Epidermal melanocyte (primary cell): ENCODE measurements around the gene CLIP1.
A peak's percentile ranks its signal among the peaks of the same experiment; 100 is the strongest.
"Not testable (repeated sequence)": the region's sequence is repeated elsewhere in the genome, so short reads cannot be mapped to it uniquely, and the experiment has no call there.

Experiments
- DNase-seq: peaks from one replicate; pipeline ENCODE4 v3.0.0; 2011; ENCODE audit warnings: low spot score; ENCODE audit not compliant: insufficient read length

CLIP1 gene

DNA sequence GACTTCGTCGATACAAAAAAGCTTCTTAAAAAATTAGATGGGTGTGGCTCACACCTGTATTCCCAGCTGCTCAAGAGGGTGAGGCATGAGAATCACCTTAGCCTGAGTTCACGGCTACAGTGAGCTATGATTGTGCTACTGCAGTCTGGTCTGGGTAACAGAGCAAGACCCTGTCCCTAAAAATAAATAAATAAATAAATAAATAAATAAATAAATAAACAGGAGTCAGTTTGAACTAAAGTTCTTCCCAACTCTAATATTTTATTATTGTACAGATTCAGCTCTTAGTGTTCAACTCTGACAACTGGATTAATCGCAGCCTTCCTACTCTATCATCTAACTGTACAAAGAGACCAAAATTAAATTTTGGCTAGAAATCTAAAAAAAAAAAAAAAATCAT is 12.7 kb upstream of the CLIP1 start:
- no peak for DNase-seq

DNA sequence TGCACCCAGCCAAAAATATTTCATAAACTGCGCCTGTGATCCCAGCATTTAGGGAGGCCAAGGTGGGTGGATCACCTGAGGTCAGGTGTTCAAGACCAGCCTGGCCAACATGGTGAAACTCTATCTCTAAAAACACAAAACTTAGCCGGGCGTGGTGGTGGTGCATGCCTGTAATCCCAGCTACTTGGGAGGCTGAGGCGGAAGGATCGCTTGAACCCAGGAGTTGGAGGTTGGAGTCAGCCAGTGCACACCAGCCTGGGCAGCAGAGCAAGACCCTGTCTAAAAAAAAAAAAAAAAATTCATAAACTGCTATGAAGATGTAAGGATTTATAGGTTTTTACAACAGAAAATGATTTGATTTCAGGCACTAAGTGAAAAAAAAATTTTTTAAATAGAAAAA is 6.6 kb upstream of the CLIP1 start:
- DNase-seq = not testable (repeated sequence)

DNA sequence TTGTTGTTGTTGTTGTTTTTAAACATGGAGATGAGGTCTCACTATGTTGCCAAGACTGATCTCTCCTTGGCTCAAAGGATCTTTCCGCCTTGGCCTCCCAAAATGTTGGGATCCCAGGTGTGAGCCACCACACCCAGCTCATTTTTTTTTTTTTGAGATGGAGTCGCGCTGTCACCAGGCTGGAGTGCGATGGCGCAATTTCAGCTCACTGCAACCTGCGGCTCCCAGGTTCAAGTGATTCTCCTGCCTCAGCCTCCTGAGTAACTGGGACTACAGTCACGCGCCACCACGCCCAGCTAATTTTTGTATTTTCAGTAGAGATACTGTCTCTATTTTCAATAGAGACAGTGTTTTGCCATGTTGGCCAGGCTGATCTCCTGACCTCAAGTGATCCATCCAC is 4.9 kb upstream of the CLIP1 start:
- DNase-seq = no peak

DNA sequence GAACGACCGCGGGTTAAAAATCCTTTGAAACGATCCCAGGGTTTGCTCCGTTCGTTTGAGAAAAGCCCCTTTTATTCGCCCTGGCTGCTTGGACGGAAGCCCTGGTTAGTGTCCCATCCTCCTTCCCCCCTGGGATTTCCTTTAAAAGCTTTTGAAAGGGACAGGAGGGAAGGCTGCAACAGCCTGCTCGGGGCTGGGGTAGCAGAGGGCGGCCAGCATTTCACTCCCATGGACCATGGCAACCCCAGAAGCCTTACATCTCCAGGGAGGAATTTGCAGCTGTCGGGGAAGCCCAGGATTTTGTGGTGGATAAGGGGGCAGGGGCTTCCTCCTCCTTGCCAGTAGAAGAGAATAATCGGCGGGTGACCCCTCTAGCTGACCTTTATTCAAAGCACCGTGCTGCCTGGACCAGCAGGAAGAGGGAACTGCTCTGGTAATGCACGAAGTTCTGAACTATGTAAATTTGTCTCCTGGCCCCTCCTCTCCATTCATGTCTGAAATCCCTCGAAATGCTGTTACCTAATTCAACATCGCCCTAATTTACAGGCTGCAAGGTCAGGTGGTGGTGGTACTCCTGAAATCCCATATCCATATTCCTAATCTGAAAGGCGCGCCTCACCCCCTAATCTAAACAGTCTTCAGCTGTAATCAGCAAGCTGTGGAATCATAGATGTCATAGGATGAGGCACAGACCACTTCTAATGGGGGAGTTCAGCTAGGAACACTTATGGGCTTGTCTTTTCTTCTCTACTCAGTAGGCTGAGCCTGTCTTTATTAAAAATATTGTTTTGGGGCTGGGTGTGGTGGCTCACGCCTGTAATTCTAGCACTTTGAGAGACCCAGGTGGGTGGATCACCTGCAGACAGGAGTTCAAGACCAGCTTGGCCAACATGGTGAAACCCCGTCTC is 1.0 kb upstream of the CLIP1 start:
- DNase-seq = no peak

DNA sequence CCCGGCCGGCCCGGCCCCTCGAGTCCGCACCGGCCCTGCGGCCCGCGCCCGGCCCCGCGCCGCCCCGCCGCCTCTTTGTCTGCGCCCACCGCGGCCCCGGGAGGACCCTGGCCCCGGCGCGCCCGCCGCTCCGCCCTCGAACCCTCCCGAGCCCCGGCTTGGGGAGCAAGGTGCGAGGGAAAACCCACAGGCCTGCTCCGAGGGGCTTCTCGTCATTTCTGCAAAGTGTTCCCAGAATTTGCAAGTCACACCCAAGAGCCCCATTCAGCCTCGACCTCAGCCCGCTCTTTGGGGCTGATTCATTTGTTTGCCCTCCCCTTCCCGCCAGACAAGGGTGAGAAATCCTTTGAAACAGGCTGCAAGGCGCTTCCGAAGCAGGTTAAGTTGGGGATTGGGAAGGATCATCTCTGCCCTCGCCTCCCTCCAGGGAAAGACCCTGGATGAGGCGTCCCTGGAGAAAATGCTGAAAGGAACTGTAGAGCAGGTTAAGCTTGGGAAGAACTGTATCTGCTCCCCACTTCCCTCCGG is 325 bp upstream of the CLIP1 start:
- DNase-seq = no peak

DNA sequence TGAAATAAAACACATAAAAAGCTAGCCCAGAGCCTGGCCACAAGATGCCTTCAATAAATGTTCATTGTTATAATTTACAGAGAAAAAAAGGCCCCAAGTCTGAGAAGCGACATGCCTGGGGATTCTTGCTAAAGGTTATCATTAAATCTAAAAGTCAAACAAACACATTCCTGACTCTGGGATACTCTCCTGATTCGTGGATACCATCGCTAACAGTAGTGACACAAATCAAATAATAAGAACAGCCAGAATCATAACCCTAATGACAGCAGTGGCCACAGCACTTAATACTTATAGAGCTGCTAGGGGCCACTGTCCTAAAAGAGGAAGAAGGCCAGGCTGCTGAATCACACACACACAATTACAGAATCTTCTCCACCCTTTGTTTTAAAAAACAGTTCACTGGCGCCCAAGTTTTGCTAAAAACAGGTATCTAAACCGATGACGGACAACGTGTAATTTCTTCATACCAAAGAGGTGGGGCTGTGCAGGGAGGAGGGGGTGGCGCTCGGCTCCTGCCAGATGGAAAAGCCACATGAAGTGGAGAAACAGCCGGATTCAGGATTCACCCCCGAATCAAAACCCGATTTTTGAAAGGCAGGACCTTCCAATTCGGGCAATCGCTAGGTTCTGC is 1.2 kb downstream of the CLIP1 start:
- no peak for DNase-seq

DNA sequence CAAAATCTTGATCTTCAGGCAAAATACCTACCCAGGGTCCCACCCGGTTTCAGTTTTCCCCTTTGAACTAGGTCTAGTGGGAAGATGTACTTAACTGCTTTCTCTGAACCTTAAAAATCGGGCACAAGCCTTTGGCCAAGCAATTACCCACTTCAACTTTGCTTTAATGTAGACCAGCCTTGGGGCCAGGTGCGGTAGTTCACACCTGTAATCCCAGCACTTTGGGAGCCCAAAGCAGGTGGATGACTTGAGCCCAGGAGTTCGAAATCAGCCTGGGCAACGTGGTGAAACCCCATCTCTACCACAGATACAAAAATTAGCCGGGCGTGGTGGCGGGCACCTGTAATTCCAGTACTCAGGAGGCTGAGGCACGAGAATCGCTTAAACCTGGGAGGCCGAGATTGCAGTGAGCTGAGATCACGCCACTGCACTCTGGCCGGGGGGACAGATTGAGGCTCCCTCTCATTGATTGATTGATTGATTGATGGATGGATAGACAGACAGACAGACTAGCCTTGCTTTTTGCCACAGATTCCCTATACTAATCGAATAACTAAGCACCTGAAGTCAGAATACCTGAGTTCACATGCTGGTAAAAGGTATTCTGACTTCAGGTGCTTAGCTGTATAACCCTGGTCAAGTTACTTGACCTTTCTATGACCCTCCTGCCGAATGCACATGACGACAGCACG is 1.9 kb downstream of the CLIP1 start:
- DNase-seq = no peak

DNA sequence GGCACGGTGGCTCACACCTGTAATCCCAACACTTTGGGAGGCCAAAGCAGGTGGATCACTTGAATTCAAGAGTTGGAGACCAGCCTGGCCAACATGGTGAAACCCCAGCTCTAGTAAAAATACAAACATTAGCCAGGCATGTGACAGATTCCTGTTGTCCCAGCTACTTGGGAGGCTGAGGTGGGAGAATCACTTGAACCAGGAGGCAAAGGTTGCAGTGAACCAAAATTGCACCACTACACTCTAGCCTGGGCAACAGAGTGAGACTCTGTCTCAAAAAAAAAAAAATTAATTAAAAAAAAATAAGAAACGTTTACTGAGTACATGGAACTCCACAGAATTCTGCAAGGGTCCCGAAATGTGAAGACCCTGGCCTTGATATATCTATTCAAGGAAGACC is 3.4 kb downstream of the CLIP1 start:
- DNase-seq = not testable (repeated sequence)

DNA sequence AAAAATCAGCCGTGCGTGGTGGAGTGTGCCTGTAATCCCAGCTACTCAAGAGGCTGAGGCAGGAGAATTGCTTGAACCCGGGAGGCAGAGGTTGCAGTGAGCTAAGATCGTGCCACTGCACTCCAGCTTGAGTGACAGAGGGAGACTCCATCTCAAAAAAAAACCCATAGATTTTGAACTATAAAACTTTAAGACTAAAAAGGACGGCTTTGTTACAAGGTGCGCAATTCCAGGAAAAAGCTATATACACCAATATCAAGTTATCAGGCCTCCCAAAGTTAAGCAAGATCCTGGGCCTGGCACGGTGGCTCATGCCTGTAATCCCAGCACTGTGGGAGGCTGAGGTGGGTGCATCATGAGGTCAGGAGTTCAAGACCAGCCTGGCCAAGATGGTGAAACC is 6.8 kb downstream of the CLIP1 start:
- not testable (repeated sequence) for DNase-seq

DNA sequence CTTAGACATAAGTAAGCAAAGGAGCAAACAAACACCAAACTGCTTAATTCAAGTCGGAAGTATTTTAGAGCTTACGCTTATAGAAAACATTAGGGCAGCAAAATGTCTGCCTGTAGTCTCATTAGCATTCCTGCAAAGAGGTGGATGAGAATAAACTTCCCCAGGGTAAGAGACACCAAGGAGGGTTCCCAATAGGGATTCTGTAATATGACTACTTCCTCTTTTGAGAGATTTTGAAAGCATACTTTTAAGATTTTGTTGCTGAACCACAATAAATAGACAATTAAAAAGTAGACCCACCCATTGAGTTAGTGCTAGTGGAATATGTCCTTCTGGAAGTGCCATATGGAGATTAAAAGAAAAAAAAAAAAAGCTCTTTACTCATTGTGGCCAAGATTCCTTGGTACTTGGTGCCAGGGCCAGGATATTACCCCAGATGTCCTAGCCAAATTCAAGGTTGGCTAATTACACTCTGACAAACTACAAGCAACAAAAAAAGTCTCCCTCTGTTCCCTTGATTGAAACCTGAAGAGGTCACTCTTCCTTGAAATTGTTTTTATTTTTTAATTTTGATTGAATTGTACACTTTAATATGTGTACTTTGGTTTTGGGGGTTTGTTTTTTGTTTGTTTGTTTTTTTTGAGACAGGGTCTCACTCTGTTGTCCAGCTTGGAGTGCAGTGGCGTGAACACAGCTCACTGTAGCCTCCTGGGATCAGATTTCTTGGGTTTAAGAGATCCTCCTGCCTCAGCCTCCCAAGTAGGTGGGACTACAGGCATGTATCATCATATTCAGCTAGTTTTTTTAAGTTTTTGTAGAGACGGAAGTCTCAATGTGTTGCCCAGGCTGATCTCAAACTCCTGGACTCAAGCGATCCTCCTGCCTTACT is 8.7 kb downstream of the CLIP1 start:
- no peak for DNase-seq

DNA sequence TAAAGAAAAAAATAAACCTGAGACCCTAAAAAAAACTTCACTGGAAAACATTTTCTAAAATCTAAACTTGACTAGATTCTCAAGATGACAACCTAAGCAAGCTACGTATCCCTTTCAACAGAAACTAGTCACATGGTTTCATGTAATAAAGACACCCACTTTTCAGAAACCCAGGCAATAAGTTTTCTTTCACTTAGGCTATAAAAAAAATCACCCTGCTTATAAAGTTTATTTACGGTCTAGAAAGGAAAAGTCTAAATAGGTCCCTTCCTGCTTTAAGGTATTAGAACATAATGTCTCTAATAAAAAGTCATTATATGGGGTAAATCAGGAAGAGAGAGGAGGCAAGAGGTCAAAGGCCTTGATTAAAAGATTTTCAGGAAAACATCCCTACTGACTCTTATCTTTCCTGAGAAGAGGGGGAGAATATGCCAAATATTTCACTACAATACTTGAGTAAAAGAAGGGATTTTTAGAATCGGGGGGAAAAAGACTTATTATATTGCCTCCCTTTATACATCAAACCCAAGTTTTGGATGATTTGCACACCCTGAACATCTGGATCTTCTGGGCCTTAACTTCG is 9.5 kb downstream of the CLIP1 start:
- no peak for DNase-seq

DNA sequence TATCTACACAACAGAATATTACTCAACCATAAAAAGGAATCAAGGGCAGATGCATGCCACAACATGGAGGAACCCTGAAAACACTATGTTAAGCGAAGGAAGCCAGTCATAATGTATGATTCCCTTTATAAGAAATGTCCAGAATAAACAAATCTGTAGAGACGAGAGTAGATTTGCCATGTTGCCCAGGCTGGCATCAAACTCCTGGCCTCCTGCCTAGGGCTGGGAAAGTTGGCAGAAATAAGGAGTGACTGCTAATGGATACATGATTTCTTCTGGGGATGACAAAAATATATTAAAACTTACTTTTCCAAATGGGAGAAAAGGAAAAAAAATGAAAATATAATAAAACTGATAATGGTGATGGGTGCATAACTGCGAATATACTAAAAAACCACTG is 10.9 kb downstream of the CLIP1 start:
- DNase-seq = no peak

DNA sequence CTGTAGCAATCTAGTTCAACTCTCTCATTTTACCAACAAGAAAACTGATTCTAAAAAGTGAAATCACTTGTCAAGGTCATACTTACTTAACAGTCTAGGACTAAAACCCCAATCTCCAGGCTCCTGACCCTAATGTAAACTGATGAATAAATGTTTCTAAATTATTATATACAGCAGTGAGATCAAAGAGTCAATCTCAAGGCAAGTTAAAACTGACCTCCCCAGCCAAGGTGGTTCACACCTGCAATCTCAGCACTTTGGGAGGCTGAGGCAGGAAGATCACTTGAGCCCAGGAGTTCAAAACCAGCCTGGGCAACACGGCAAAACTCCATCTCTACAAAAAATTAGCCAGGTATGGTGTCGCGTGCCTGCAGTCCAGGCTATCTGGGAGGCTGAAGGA is 15.3 kb downstream of the CLIP1 start:
- no peak for DNase-seq

DNA sequence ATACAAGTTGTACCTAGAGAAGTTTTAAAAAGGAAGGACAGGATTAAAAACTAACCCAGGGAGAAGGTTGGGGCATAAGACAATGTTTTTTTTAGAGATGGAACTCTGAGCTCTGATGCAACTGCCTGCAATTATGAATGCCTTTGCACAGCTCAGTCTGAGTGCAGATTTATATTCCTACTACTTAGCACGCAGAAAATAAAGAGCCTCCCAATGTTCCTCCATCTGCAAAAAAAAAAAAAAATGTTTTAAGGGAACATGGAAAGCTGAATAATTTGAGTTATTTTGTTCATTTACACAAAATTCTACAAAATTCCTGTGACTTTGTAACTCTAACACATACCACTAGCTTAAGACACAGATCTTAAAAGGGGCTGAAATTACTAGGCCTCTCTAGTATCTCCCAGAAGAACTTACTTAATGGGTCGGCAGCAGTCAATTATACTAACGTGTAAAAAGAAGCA is 15.7 kb downstream of the CLIP1 start:
- DNase-seq = peak; percentile 27

DNA sequence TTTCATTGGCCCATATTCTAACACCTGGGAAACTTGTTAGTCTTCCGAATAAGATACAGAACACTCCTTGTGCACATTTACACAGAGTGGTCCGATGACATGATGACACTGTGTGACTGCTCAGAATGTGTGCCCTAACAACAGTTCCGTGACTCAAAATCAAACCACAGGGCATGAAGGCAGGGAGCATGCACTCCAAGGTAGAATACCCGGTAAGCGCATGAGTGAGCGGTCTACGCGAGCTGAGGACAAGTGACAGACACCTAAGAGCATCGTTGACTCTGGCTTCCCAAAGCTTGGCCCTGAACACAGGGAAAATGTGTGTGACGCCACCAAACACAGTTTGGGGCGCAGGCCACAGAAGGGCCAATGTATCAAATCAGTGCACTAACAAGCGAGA is 18.6 kb downstream of the CLIP1 start:
- no peak for DNase-seq

DNA sequence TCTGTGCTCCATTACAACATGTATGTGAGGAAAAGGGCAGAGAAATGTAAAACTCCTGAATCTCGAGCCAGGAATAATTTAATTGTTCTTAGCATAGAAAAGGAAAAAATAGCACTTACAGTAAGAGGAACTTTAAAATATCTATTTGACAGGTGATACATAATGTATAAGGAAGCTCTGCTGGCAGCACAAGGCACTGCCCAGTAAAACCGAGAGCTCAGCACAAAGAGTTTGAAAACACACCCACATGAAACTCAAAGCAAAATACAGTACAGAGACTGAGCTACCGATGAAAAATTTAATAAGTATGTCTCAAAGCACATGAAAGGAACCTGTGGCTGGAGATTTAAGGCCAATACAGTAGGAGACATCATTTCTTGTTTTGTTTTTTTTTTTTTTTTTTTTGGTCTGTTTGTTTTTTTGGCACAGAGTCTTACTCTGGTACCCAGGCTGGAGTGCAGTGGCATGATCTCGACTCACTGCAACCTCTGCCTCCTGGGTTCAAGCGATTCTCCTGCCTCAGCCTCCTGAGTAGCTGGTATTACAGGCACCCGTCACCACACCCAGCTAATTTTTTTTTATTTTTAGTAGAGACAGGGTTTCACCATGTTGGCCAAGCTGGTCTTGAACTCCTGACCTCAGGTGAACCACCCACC is 19.2 kb downstream of the CLIP1 start:
- DNase-seq = no peak

DNA sequence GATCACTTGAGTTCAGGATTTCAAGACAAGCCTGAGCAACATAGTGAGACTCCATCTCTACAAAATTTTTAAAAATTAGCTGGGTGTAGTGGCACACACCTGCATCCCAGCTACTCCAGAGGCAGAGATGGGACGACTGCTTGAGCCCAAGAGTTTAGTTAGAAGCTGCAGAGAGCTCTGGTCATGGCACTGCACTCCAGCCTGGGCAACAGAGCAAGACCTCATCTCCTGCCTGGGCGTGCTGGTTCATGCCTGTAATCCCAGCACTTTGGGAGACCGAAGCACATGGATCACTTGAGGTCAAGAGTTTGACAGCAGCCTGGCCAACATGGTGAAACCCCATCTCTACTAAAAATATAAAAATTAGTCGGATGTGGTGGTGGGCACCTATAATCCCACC is 20.2 kb downstream of the CLIP1 start:
- DNase-seq = no peak

DNA sequence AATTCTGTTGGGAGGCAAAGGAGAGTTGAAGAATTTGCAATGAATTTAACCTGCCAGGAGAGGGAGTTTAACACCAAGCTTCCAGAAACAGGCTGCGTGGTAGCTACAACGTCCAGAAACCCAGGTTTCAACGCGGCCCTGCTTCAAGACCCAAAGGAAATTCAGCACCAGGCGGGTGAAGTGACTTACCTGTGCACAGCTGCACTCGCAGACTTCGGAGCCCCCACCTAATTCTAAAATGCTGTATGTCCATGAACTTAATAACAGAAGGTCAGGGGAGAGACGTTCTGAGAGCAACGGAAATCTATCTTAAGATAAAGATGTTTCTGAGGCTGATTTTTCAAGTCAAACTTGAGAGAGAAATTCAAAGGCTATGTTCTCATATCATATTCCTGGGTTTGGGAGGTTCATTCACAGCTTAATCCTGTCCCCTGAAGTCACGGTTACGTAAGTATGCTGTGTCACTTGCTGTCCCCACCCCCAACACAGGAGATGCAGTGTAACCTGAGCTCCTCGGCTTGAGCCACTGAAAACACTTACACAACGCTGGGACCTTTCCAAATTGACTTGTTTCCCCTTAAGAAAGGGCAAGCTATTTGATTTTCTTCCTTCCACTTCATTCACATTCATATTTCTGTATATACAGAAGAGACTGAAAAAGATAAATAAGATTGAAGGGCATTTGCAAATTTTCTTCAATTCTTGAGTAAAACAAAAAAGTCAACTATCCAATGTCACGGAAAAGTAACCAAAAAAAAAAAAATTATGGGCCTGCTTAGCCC is 22.7 kb downstream of the CLIP1 start:
- peak; percentile 58 for DNase-seq

DNA sequence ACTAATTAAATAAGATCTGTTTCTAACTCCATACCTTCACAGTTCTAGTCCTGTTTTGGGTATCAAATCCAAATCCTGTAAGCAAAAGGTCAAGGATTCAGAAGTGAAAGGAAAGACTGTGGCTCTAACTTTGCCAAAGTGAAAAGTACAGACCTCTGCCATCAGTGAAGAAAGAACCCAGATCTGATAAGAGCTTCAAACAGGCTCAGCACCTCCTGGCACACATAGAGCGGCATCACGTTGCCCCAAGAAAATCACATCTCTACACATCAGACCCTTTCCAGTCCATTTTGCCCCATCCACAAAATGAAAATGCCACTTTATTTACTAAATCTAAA is 23.2 kb downstream of the CLIP1 start:
- no peak for DNase-seq
